Measurements from ENCODE around the gene UCHL3. TPM values are rescaled to one million over a fixed set of nuclear protein-coding genes. Genes with fewer than 3 reads are reported as not detected.

The UCHL3 gene
- total and polyA plus RNA-seq, 9 of the 15 experiments (the other 6 are each of a cell fraction or from before 2014, with no cell fraction given), result 42.2 to 112 (median 85.4) TPM

- TF ChIP-seq SFPQ (IDR thresholded peaks at IDR 0.05; ENCODE audit: low read depth, low read length), result no peak
- no peak for TF ChIP-seq ZNF583 (CRISPR knock-in tag; IDR thresholded peaks at IDR 0.05)
- peak; percentile 25 for TF ChIP-seq POLR2B (IDR thresholded peaks at IDR 0.05; ENCODE audit: low read depth, partially characterized antibody)
- no peak for TF ChIP-seq POLR2AphosphoS5 (IDR thresholded peaks at IDR 0.05; ENCODE audit: control insufficient read depth, insufficient read depth, low read depth, low read length)
- no peak for TF ChIP-seq KDM4B (IDR thresholded peaks at IDR 0.05; ENCODE audit: borderline replicate concordance in 2 of 2, low read depth in 1 of 2)
- TF ChIP-seq SMC3 (conservative IDR thresholded peaks at IDR 0.05; ENCODE audit: insufficient read depth, low read depth, low read length), result no peak
- no peak for TF ChIP-seq ZNF124 (CRISPR knock-in tag; IDR thresholded peaks at IDR 0.05)
- 0 out of 2 replicates have a peak, but pooled peaks have one; percentile 8 for TF ChIP-seq SMARCA4 (IDR thresholded peaks at IDR 0.05)
- no peak for TF ChIP-seq BCOR (IDR thresholded peaks at IDR 0.05)
- TF ChIP-seq MEIS2 (IDR thresholded peaks at IDR 0.05; ENCODE audit: partially characterized antibody), result no peak
- no peak for TF ChIP-seq ARID3A (IDR thresholded peaks at IDR 0.05; ENCODE audit: borderline replicate concordance, low read depth, low read length)
- TF ChIP-seq EGR1 (conservative IDR thresholded peaks at IDR 0.05), result peak; percentile 32; the same call in 1 of the 2 replicates
- TF ChIP-seq ATF3 (IDR thresholded peaks at IDR 0.05), result peak; percentile 74
- no peak for TF ChIP-seq ATF3 (CRISPR knock-in tag; conservative IDR thresholded peaks at IDR 0.05)
- no peak for TF ChIP-seq TGIF2 (CRISPR knock-in tag; IDR thresholded peaks at IDR 0.05)
- 0 out of 2 replicates have a peak, but pooled peaks have one; percentile 38 for TF ChIP-seq CREB1 (IDR thresholded peaks at IDR 0.05)
- TF ChIP-seq CREB1 (CRISPR knock-in tag; IDR thresholded peaks at IDR 0.05), result no peak
- TF ChIP-seq FIP1L1 (IDR thresholded peaks at IDR 0.05; ENCODE audit: low read depth, low read length, poor library complexity, severe bottlenecking), result no peak
- peak; percentile 66; the same call in 1 of the 2 replicates for TF ChIP-seq KLF13 (tag; IDR thresholded peaks at IDR 0.05; ENCODE audit: borderline replicate concordance, low read depth)
- TF ChIP-seq E2F3 (CRISPR knock-in tag; IDR thresholded peaks at IDR 0.05), result no peak
- TF ChIP-seq SAP30 (IDR thresholded peaks at IDR 0.05; ENCODE audit: borderline replicate concordance, insufficient read depth, low read depth, low read length, poor library complexity, severe bottlenecking), result peak; percentile 69
These were observed 572 bp downstream of the UCHL3 start (continued) for GRCh38 chr13:75550159-75550567.

All from K562 (cell line).